Measurements from ENCODE around the gene SDCBP2. TPM values are rescaled to one million over a fixed set of nuclear protein-coding genes. Genes with fewer than 3 reads are reported as not detected.

The SDCBP2 gene
- total and polyA plus RNA-seq, 2 of the 13 experiments (the other 11 are each of a cell fraction or from before 2014, with no cell fraction given) = 1.2 to 2.4 TPM

- TF ChIP-seq XRCC5 (optimal IDR thresholded peaks at IDR 0.05; ENCODE audit: low read length) (no peak), TEAD2 (CRISPR knock-in tag; IDR thresholded peaks at IDR 0.05) (no peak), ZNF143 (CRISPR knock-in tag; IDR thresholded peaks at IDR 0.05) (peak; percentile 16; the same call in 1 of the 2 replicates), SP4 (CRISPR knock-in tag; IDR thresholded peaks at IDR 0.05) (no peak), TFAP4 (IDR thresholded peaks at IDR 0.05; ENCODE audit: borderline replicate concordance, low read depth) (no peak; the same call in 1 of the 2 replicates), RFX1 (IDR thresholded peaks at IDR 0.05) (no peak), SPEN (CRISPR knock-in tag; IDR thresholded peaks at IDR 0.05; ENCODE audit: low read depth) (0 out of 2 replicates have a peak, but pooled peaks have one; percentile 45), SALL1 (CRISPR knock-in tag; IDR thresholded peaks at IDR 0.05) (0 out of 2 replicates have a peak, but pooled peaks have one; percentile 28), CBFB (CRISPR knock-in tag; IDR thresholded peaks at IDR 0.05) (no peak), LCORL (IDR thresholded peaks at IDR 0.05) (no peak), LCORL (CRISPR knock-in tag; IDR thresholded peaks at IDR 0.05) (peak; percentile 56; the same call in 1 of the 2 replicates), HDAC1 (CRISPR knock-in tag; IDR thresholded peaks at IDR 0.05) (0 out of 2 replicates have a peak, but pooled peaks have one; percentile 31), BATF2 (CRISPR knock-in tag; IDR thresholded peaks at IDR 0.05) (no peak), ZSCAN22 (CRISPR knock-in tag; IDR thresholded peaks at IDR 0.05) (no peak), HMG20A (CRISPR knock-in tag; IDR thresholded peaks at IDR 0.05; ENCODE audit: borderline replicate concordance) (no peak), PPARG (CRISPR knock-in tag; conservative IDR thresholded peaks at IDR 0.05) (no peak), MNT (IDR thresholded peaks at IDR 0.05) (no peak), FOXK1 (CRISPR knock-in tag; IDR thresholded peaks at IDR 0.05; ENCODE audit: borderline replicate concordance, low read depth) (no peak), NFE2 (CRISPR knock-in tag; IDR thresholded peaks at IDR 0.05) (no peak), MEIS1 (CRISPR knock-in tag; IDR thresholded peaks at IDR 0.05; ENCODE audit: borderline replicate concordance) (peak; percentile 41; the same call in 1 of the 2 replicates), NR2F2 (IDR thresholded peaks at IDR 0.05; ENCODE audit: borderline replicate concordance, low read depth) (peak; percentile 70; the same call in 1 of the 2 replicates)
- TF ChIP-seq, protein P1, sequence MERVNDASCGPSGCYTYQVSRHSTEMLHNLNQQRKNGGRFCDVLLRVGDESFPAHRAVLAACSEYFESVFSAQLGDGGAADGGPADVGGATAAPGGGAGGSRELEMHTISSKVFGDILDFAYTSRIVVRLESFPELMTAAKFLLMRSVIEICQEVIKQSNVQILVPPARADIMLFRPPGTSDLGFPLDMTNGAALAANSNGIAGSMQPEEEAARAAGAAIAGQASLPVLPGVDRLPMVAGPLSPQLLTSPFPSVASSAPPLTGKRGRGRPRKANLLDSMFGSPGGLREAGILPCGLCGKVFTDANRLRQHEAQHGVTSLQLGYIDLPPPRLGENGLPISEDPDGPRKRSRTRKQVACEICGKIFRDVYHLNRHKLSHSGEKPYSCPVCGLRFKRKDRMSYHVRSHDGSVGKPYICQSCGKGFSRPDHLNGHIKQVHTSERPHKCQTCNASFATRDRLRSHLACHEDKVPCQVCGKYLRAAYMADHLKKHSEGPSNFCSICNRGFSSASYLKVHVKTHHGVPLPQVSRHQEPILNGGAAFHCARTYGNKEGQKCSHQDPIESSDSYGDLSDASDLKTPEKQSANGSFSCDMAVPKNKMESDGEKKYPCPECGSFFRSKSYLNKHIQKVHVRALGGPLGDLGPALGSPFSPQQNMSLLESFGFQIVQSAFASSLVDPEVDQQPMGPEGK (CRISPR knock-in tag; IDR thresholded peaks at IDR 0.05) = no peak
- TF ChIP-seq, protein P2, sequence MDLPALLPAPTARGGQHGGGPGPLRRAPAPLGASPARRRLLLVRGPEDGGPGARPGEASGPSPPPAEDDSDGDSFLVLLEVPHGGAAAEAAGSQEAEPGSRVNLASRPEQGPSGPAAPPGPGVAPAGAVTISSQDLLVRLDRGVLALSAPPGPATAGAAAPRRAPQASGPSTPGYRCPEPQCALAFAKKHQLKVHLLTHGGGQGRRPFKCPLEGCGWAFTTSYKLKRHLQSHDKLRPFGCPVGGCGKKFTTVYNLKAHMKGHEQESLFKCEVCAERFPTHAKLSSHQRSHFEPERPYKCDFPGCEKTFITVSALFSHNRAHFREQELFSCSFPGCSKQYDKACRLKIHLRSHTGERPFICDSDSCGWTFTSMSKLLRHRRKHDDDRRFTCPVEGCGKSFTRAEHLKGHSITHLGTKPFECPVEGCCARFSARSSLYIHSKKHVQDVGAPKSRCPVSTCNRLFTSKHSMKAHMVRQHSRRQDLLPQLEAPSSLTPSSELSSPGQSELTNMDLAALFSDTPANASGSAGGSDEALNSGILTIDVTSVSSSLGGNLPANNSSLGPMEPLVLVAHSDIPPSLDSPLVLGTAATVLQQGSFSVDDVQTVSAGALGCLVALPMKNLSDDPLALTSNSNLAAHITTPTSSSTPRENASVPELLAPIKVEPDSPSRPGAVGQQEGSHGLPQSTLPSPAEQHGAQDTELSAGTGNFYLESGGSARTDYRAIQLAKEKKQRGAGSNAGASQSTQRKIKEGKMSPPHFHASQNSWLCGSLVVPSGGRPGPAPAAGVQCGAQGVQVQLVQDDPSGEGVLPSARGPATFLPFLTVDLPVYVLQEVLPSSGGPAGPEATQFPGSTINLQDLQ (CRISPR knock-in tag; IDR thresholded peaks at IDR 0.05) = no peak
These were observed 11.2 kb downstream of the SDCBP2 start (continued) for GRCh38 chr20:1317545-1318255.
